HepG2 (cell line): ENCODE results near the gene PTRH2. TPM values are rescaled to one million over a fixed set of nuclear protein-coding genes. Genes with fewer than 3 reads are reported as not detected.

Experiments used
- BCL6 ChIP-seq: IDR thresholded peaks from 2 replicates; pipeline ENCODE4 v1.6.1; 2016; ENCODE audit warnings: missing genetic modification reagents, missing compliant biosample characterization
- GPBP1L1 ChIP-seq: sonication (generic); formaldehyde crosslinking; IDR thresholded peaks from 2 replicates; pipeline ENCODE4 v1.5.0; 2020; ENCODE audit warnings: mild to moderate bottlenecking, missing genetic modification reagents
- HDAC2 ChIP-seq: sonication (generic); formaldehyde crosslinking; IDR thresholded peaks from 2 replicates; pipeline ENCODE4 v1.4.0; 2020; ENCODE audit warnings: missing genetic modification reagents
- HOMEZ ChIP-seq: IDR thresholded peaks from 2 replicates; pipeline ENCODE4 v1.6.1; 2016; ENCODE audit warnings: low read depth
- HOXA9 ChIP-seq: sonication (generic); formaldehyde crosslinking; IDR thresholded peaks from 2 replicates; pipeline ENCODE4 v1.8.1; 2022; ENCODE audit warnings: missing genetic modification reagents, mild to moderate bottlenecking, moderate library complexity, borderline replicate concordance
- KLF9 ChIP-seq: IDR thresholded peaks from 2 replicates; pipeline ENCODE4 v1.6.1; 2016; ENCODE audit warnings: low read depth
- RXRB ChIP-seq: IDR thresholded peaks from 2 replicates; pipeline ENCODE4 v1.6.1; 2016; ENCODE audit warnings: borderline replicate concordance, missing genetic modification reagents, missing compliant biosample characterization
- SAP130 ChIP-seq: IDR thresholded peaks from 2 replicates; pipeline ENCODE4 v1.6.1; 2016; ENCODE audit warnings: low read depth
- SIX1 ChIP-seq: sonication (generic); formaldehyde crosslinking; IDR thresholded peaks from 2 replicates; pipeline ENCODE4 v1.4.0; 2020; ENCODE audit warnings: missing genetic modification reagents, borderline replicate concordance
- SNAI1 ChIP-seq: sonication (generic); formaldehyde crosslinking; IDR thresholded peaks from 2 replicates; pipeline ENCODE4 v1.5.0; 2020; ENCODE audit warnings: mild to moderate bottlenecking, missing genetic modification reagents, borderline replicate concordance
- SP5 ChIP-seq: IDR thresholded peaks from 2 replicates; pipeline ENCODE4 v1.6.1; 2016; ENCODE audit warnings: low read depth, borderline replicate concordance
- TFAP4 ChIP-seq: sonication (generic); IDR thresholded peaks from 2 replicates; pipeline ENCODE4 v1.6.1; 2016; ENCODE audit warnings: low read depth, borderline replicate concordance
- ZC3H4 ChIP-seq: sonication (generic); formaldehyde crosslinking; IDR thresholded peaks from 2 replicates; pipeline ENCODE4 v1.4.0; 2020; ENCODE audit warnings: missing genetic modification reagents, borderline replicate concordance
- ZNF276 ChIP-seq: sonication (generic); formaldehyde crosslinking; IDR thresholded peaks from 2 replicates; pipeline ENCODE4 v1.4.0; 2020; ENCODE audit warnings: mild to moderate bottlenecking, low read depth, missing genetic modification reagents
- ZNF362 ChIP-seq: sonication (generic); formaldehyde crosslinking; IDR thresholded peaks from 2 replicates; pipeline ENCODE4 v1.4.0; 2020; ENCODE audit warnings: missing genetic modification reagents, mild to moderate bottlenecking, borderline replicate concordance
- ZNF704 ChIP-seq: sonication (generic); formaldehyde crosslinking; IDR thresholded peaks from 2 replicates; pipeline ENCODE4 v1.8.1; 2023; ENCODE audit warnings: mild to moderate bottlenecking, inconsistent platforms, moderate library complexity, missing genetic modification reagents, borderline replicate concordance
- ZNF710 ChIP-seq: sonication (generic); formaldehyde crosslinking; IDR thresholded peaks from 2 replicates; pipeline ENCODE4 v1.5.0; 2020; ENCODE audit warnings: mild to moderate bottlenecking, missing genetic modification reagents, borderline replicate concordance
- ZNF850 ChIP-seq: sonication (generic); formaldehyde crosslinking; conservative IDR thresholded peaks from 2 replicates; pipeline ENCODE4 v1.9.0; 2021; ENCODE audit warnings: mild to moderate bottlenecking, missing genetic modification reagents
- polyA plus RNA-seq, 8 experiments: library from polyadenylated mRNA; depleted of rRNA in 3 of 8; stranded (reverse) in 7 of 8; unstranded in 1 of 8; fragments of >200 nt; fragmentation: Illumina TruSeq in 4 of 8; extraction: Trizol in 4 of 8; gene quantifications; 2 replicates each; pipeline versions ENCODE4 v1.2.1 to v1.2.3, GENCODE V29; 2011 to 2016; ENCODE audit warnings: low read depth in 4 of 8, missing spikeins in 1 of 8, mixed read lengths in 1 of 8; ENCODE audit not compliant: insufficient read depth in 1 of 8
- total RNA-seq, 5 experiments: library from RNA; depleted of rRNA; stranded (reverse); fragments of >200 nt; fragmentation: Illumina TruSeq; extraction: Trizol; gene quantifications; 2 replicates each; pipeline ENCODE4 v1.2.3, GENCODE V29; 2016; ENCODE audit warnings: low read depth in 1 of 5

Gene PTRH2
- total and polyA plus RNA-seq, 2 of the 13 experiments (the other 11 are each of a cell fraction or from before 2014, with no cell fraction given): 67.7 to 83.3 TPM

GRCh38 chr17:59754552-59754951, 47.3 kb upstream of the PTRH2 start (continued):
- TF ChIP-seq HOMEZ (CRISPR knock-in tag) (peak; percentile 75; the same call in 1 of the 2 replicates), SAP130 (peak; percentile 74), ZNF276 (no peak), GPBP1L1 (no peak), BCL6 (CRISPR knock-in tag) (peak; percentile 71; the same call in 1 of the 2 replicates), ZC3H4 (CRISPR knock-in tag) (no peak), KLF9 (no peak), SIX1 (CRISPR knock-in tag) (peak; percentile 53; the same call in 1 of the 2 replicates), ZNF710 (0 out of 2 replicates have a peak, but pooled peaks have one; percentile 35), ZNF704 (CRISPR knock-in tag) (no peak), ZNF362 (CRISPR knock-in tag) (peak; percentile 76; the same call in 1 of the 2 replicates), TFAP4 (peak; percentile 47; the same call in 1 of the 2 replicates), HDAC2 (CRISPR knock-in tag) (0 out of 2 replicates have a peak, but pooled peaks have one; percentile 22), HOXA9 (CRISPR knock-in tag) (no peak), SNAI1 (no peak), SP5 (CRISPR knock-in tag) (peak; percentile 64), ZNF850 (no peak), RXRB (CRISPR knock-in tag) (peak; percentile 89)
